H1 (cell line): Measurements from ENCODE around the gene CRTC1. TPM values are rescaled to one million over a fixed set of nuclear protein-coding genes. Genes with fewer than 3 reads are reported as not detected.

Source experiments
- CTCF ChIA-PET: fragments of 300-600 bp; sonication (Branson Sonifier 250); formaldehyde crosslinking; loops from one replicate; lab custom pipeline; 2021; ENCODE audit not compliant: partially characterized antibody; lab: Charles Lee
- POLR2A ChIA-PET: fragments of 300-600 bp; sonication (Branson Sonifier 250); formaldehyde crosslinking; loops from one replicate; lab custom pipeline; 2021; ENCODE audit warnings: inconsistent platforms; ENCODE audit not compliant: partially characterized antibody; lab: Charles Lee
- DNase-seq, 2 experiments: peaks; one replicate each; pipeline versions ENCODE4 v3.0.0 to v3.0.0-alpha.2; 2010 to 2022; ENCODE audit warnings: low spot score in 2 of 2, low read depth in 1 of 2, mixed read lengths in 1 of 2
- FAIRE-seq: peaks from 2 replicates; lab custom pipeline; 2011; peaks lifted over from hg19 to GRCh38; lab: Jason Lieb, UNC
- H2AFZ ChIP-seq: 2 replicates; pipeline ENCODE4 v1.8.1; 2012; ENCODE audit warnings: low read length, inconsistent platforms
- H2AK5ac ChIP-seq: 2 replicates; pipeline ENCODE4 v1.6.1; 2013; ENCODE audit warnings: low read depth, low read length
- H2BK120ac ChIP-seq: replicated peaks from 2 replicates; pipeline ENCODE3; 2013; ENCODE audit warnings: low read depth, low read length, inconsistent platforms
- H2BK12ac ChIP-seq: 2 replicates; pipeline ENCODE4 v1.6.1; 2013; ENCODE audit warnings: low read depth, low read length
- H2BK15ac ChIP-seq: 2 replicates; pipeline ENCODE4 v1.6.1; 2013; ENCODE audit warnings: low read length
- H2BK20ac ChIP-seq: 2 replicates; pipeline ENCODE4 v1.6.1; 2013; ENCODE audit warnings: low read length
- H2BK5ac ChIP-seq: 2 replicates; pipeline ENCODE4 v1.6.1; 2013; ENCODE audit warnings: low read depth, low read length
- H3K14ac ChIP-seq: 2 replicates; pipeline ENCODE4 v1.6.1; 2013; ENCODE audit warnings: inconsistent platforms; ENCODE audit not compliant: insufficient read length
- H3K18ac ChIP-seq: 2 replicates; pipeline ENCODE4 v1.6.1; 2013; ENCODE audit warnings: low read length; ENCODE audit errors: extremely low read depth
- H3K23ac ChIP-seq: 2 replicates; pipeline ENCODE4 v1.6.1; 2013; ENCODE audit warnings: inconsistent platforms; ENCODE audit not compliant: insufficient read length
- H3K23me2 ChIP-seq: 2 replicates; pipeline ENCODE4 v1.6.1; 2013; ENCODE audit warnings: low read depth, low read length
- H3K27ac ChIP-seq: 2 replicates; pipeline ENCODE4 v1.6.1; 2011; ENCODE audit warnings: low read depth, low read length, inconsistent platforms
- H3K27me3 ChIP-seq, 4 experiments: replicated peaks in 1 of 4; 1 replicate in 1 of 4; 2 replicates in 3 of 4; pipeline versions ENCODE4 v1.6.1 to v1.8.1; 2011 to 2013; ENCODE audit warnings: low read length in 3 of 4, mild to moderate bottlenecking in 3 of 4, inconsistent platforms in 2 of 4, mixed read lengths in 2 of 4, moderate library complexity in 1 of 4; ENCODE audit not compliant: control insufficient read depth in 3 of 4, insufficient read depth in 3 of 4; ENCODE audit errors: extremely low read depth in 1 of 4
- H3K36me3 ChIP-seq, 4 experiments: 2 replicates each; pipeline versions ENCODE4 v1.6.1 to v1.8.1; 2011 to 2013; ENCODE audit warnings: mild to moderate bottlenecking in 4 of 4, low read length in 3 of 4, moderate library complexity in 2 of 4, control low read depth in 1 of 4, inconsistent platforms in 1 of 4; ENCODE audit not compliant: insufficient read depth in 4 of 4, control insufficient read depth in 2 of 4
- H3K4ac ChIP-seq: replicated peaks from 2 replicates; pipeline ENCODE3; 2013; ENCODE audit warnings: low read length, low read depth, mixed read lengths, inconsistent platforms; ENCODE audit not compliant: insufficient read length
- H3K4me1 ChIP-seq, 4 experiments: replicated peaks in 1 of 4; 1 replicate in 1 of 4; 2 replicates in 3 of 4; pipeline versions ENCODE4 v1.6.1 to v1.8.1; 2011 to 2013; ENCODE audit warnings: low read length in 3 of 4, inconsistent platforms in 2 of 4, mixed read lengths in 1 of 4; ENCODE audit not compliant: insufficient read depth in 4 of 4, control insufficient read depth in 3 of 4
- H3K4me2 ChIP-seq, 2 experiments: 2 replicates each; pipeline versions ENCODE4 v1.6.1 to v1.8.1; 2011 to 2013; ENCODE audit warnings: low read depth in 2 of 2, low read length in 2 of 2, control low read depth in 1 of 2, inconsistent platforms in 1 of 2, mild to moderate bottlenecking in 1 of 2; ENCODE audit not compliant: insufficient read depth in 1 of 2
- H3K4me3 ChIP-seq, 4 experiments: fragments of 200-600, 300-600 bp in 1 of 4; sonication (generic), shearing (Covaris generic), sonication (Bioruptor Twin) in 1 of 4; 2 replicates each; pipeline versions ENCODE4 v1.5.1 to v1.8.1; 2011 to 2016; ENCODE audit warnings: low read length in 4 of 4, low read depth in 3 of 4, control low read depth in 2 of 4, inconsistent platforms in 2 of 4, mild to moderate bottlenecking in 2 of 4, mixed read lengths in 1 of 4, moderate library complexity in 1 of 4; ENCODE audit not compliant: insufficient read depth in 2 of 4; ENCODE audit errors: extremely low read depth in 1 of 4
- H3K56ac ChIP-seq: replicated peaks from 2 replicates; pipeline ENCODE3; 2013; ENCODE audit warnings: low read depth, mild to moderate bottlenecking, mixed read lengths, low read length, inconsistent platforms; ENCODE audit not compliant: insufficient read length
- H3K79me1 ChIP-seq: 2 replicates; pipeline ENCODE4 v1.6.1; 2013; ENCODE audit warnings: low read depth, low read length, control low read depth
- H3K79me2 ChIP-seq, 2 experiments: 2 replicates each; pipeline versions ENCODE4 v1.6.1 to v1.8.1; 2012 to 2013; ENCODE audit warnings: low read length in 2 of 2, mild to moderate bottlenecking in 2 of 2, inconsistent platforms in 1 of 2; ENCODE audit not compliant: insufficient read depth in 2 of 2, control insufficient read depth in 1 of 2
- H3K9ac ChIP-seq, 4 experiments: replicated peaks in 1 of 4; 1 replicate in 1 of 4; 2 replicates in 3 of 4; pipeline versions ENCODE4 v1.6.1 to v1.8.1; 2011 to 2013; ENCODE audit warnings: low read depth in 3 of 4, low read length in 3 of 4, control low read depth in 2 of 4, mild to moderate bottlenecking in 2 of 4, moderate library complexity in 2 of 4, inconsistent platforms in 1 of 4; ENCODE audit errors: extremely low read depth in 1 of 4
- H3K9me3 ChIP-seq, 2 experiments: 2 replicates each; pipeline versions ENCODE4 v1.6.1 to v1.8.1; 2012 to 2013; ENCODE audit warnings: mild to moderate bottlenecking in 2 of 2, moderate library complexity in 2 of 2, control low read depth in 1 of 2, inconsistent platforms in 1 of 2, low read depth in 1 of 2, low read length in 1 of 2, mixed read lengths in 1 of 2; ENCODE audit not compliant: insufficient read depth in 2 of 2
- H4K20me1 ChIP-seq, 2 experiments: replicated peaks in 1 of 2; 2 replicates each; pipeline versions ENCODE3 to v1.8.1; 2011 to 2013; ENCODE audit warnings: inconsistent platforms in 2 of 2, low read length in 2 of 2, mild to moderate bottlenecking in 1 of 2; ENCODE audit not compliant: insufficient read depth in 2 of 2, control insufficient read depth in 1 of 2
- H4K5ac ChIP-seq: 2 replicates; pipeline ENCODE4 v1.6.1; 2013; ENCODE audit warnings: low read length, low read depth, mixed read lengths, inconsistent platforms; ENCODE audit not compliant: insufficient read length
- H4K8ac ChIP-seq: 2 replicates; pipeline ENCODE4 v1.8.0; 2013; ENCODE audit warnings: mild to moderate bottlenecking, moderate library complexity, low read length, inconsistent platforms; ENCODE audit not compliant: insufficient read depth; ENCODE audit errors: extremely low read depth
- H4K91ac ChIP-seq: replicated peaks from 2 replicates; pipeline ENCODE3; 2013; ENCODE audit warnings: low read length, mixed read lengths, inconsistent platforms; ENCODE audit not compliant: insufficient read length
- ATF2 ChIP-seq: IDR thresholded peaks from 2 replicates; pipeline ENCODE4 v1.6.1; 2012; ENCODE audit warnings: low read length, inconsistent platforms
- CBX5 ChIP-seq: fragments of 300-800, 300-1000 bp; sonication (generic); IDR thresholded peaks from 2 replicates; pipeline ENCODE4 v1.7.1; 2016; ENCODE audit warnings: antibody characterized with exemption, low read length, low read depth
- CHD2 ChIP-seq: IDR thresholded peaks from 2 replicates; pipeline ENCODE4 v1.6.1; 2012; ENCODE audit warnings: low read length, improper control_type of control experiment
- E2F6 ChIP-seq: IDR thresholded peaks from 2 replicates; pipeline ENCODE4 v1.6.1; 2012; ENCODE audit warnings: inconsistent platforms
- FOSL1 ChIP-seq: IDR thresholded peaks from 2 replicates; pipeline ENCODE4 v1.6.1; 2011; ENCODE audit warnings: mild to moderate bottlenecking, low read depth, low read length, moderate library complexity; ENCODE audit not compliant: insufficient read depth
- KDM5A ChIP-seq: fragments of 200-600 bp; IDR thresholded peaks from 2 replicates; pipeline ENCODE4 v1.7.1; 2012; ENCODE audit warnings: mild to moderate bottlenecking, low read length, inconsistent platforms, mixed read lengths
- RNF2 ChIP-seq: fragments of 200-900, 300-1000 bp; sonication (generic); IDR thresholded peaks from 2 replicates; pipeline ENCODE4 v1.7.1; 2016; ENCODE audit warnings: borderline replicate concordance, low read depth, mild to moderate bottlenecking, antibody characterized with exemption, low read length; ENCODE audit not compliant: poor library complexity, severe bottlenecking; ENCODE audit errors: missing control alignments
- TAF7 ChIP-seq: optimal IDR thresholded peaks from 2 replicates; pipeline ENCODE3; 2011; ENCODE audit warnings: low read depth, mild to moderate bottlenecking, inconsistent platforms, low read length, moderate library complexity, borderline replicate concordance
- WGBS, 2 experiments: shearing (Covaris generic) in 1 of 2; methylation state at CpG; one replicate each; pipeline versions ENCODE4 v1.1.6 to v1.1.7; 2013 to 2015; ENCODE audit warnings: low lambda C conversion rate in 2 of 2, mixed read lengths in 2 of 2, inconsistent platforms in 1 of 2, low coverage in 1 of 2, missing lambda C conversion rate in 1 of 2; ENCODE audit not compliant: insufficient replicate concordance in 2 of 2, insufficient coverage in 1 of 2, insufficient read length in 1 of 2; ENCODE audit errors: extremely low coverage in 1 of 2, missing lambda C conversion rate in 1 of 2; 5-methylcytosine and 5-hydroxymethylcytosine counted together
- polyA plus RNA-seq, 7 experiments: library from polyadenylated mRNA; depleted of rRNA in 3 of 7; stranded (reverse) in 5 of 7; unstranded in 2 of 7; fragments of >200 nt in 5 of 7; fragments of 200-250 nt in 2 of 7; gene quantifications; 1 replicate in 5 of 7; 2 replicates in 1 of 7; 4 replicates in 1 of 7; pipeline versions ENCODE4 v1.2.1 to v1.2.3, GENCODE V29; 2011 to 2013; ENCODE audit warnings: missing spikeins in 2 of 7, mixed read lengths in 2 of 7
- total RNA-seq: library from RNA; stranded (reverse); fragmentation: NEBNext Ultra II Directional; extraction: Animal tissue kit (Norgen Biotek cat#: 25700); gene quantifications from 2 replicates; pipeline ENCODE4 v1.2.1, GENCODE V29; 2021

CRTC1 gene
- total and polyA plus RNA-seq, 2 of the 8 experiments (the other 6 are each of a cell fraction or from before 2014, with no cell fraction given), result 2.9 to 8.5 TPM

- Histone ChIP-seq H3K79me2 (peaks cover 4% of the 10 kb centered on the region in 2 experiments), H2AK5ac (no peak overlapping the region), H3K4ac (no peak overlapping the region), H3K9ac (no peak overlapping the region; a peak in 1 of 7 replicates), H3K4me2 (peak overlapping the region; percentile 52 to 70), H2BK5ac (peak overlapping the region; percentile 83; the same call in 1 of the 2 replicates), H3K9me3 (no peaks in the 10 kb centered on the region), H3K23me2 (peaks cover 8% of the 10 kb centered on the region; the same call in 1 of the 2 replicates), H4K5ac (no peak overlapping the region), H3K27ac (peak overlapping the region; percentile 65; the same call in 1 of the 2 replicates), H4K91ac (no peak overlapping the region), H2BK15ac (0 out of 2 replicates have a peak overlapping the region, but pooled peaks have one; percentile 88), H3K56ac (no peak overlapping the region), H3K23ac (no peak overlapping the region), H3K14ac (no peak overlapping the region), H2BK12ac (peak overlapping the region; percentile 80; the same call in 1 of the 2 replicates), H2BK20ac (no peak overlapping the region), H3K18ac (peak overlapping the region; percentile 87), H3K4me3 (peak overlapping the region; percentile 42 to 100 (median 58)), H4K20me1 (peaks cover 0 to 6% of the 10 kb centered on the region in 2 experiments), H3K4me1 (peaks cover 4 to 9% (median 4%) of the 10 kb centered on the region in 4 experiments; a peak in 5 of 7 replicates), H2BK120ac (no peak overlapping the region), H3K36me3 (no peaks in the 10 kb centered on the region), H3K27me3 (peaks cover 0 to 11% (median 5%) of the 10 kb centered on the region in 4 experiments; a peak in 4 of 7 replicates), H4K8ac (peak overlapping the region; percentile 95), H2AFZ (0 out of 2 replicates have a peak overlapping the region, but pooled peaks have one; percentile 36), H3K79me1 (peaks cover 7% of the 10 kb centered on the region)
- FAIRE-seq (no peak), DNase-seq (peak; percentile 94 to 100)
- 3% methylated on average over 14 of the region's 44 CpGs; no CpG with 5 or more reads in 1 of the 2 experiments for WGBS, 2 experiments
- POLR2A ChIA-PET, result interaction anchor here (1.1 to 1.3 kb wide), 2 partner anchors 29 to 35 kb away, joined by 3 read pairs; no protein-coding TSS in a partner anchor
- CTCF ChIA-PET, result no interaction called here
- no peak for TF ChIP-seq KDM5A
- no peak for TF ChIP-seq CHD2
- TF ChIP-seq RNF2, result no peak
- no peak for TF ChIP-seq CBX5
- TF ChIP-seq FOSL1, result no peak
- TF ChIP-seq TAF7, result no peak
- no peak for TF ChIP-seq E2F6
- no peak for TF ChIP-seq ATF2
Measured at GRCh38 chr19:18636183-18636968, 47.1 kb upstream of the CRTC1 start.
